GM12878 (cell line): ENCODE results near the gene ZNF776. TPM values are rescaled to one million over a fixed set of nuclear protein-coding genes. Genes with fewer than 3 reads are reported as not detected.

ENCODE experiments used
- ATAC-seq: fragments of 200-7000 bp; cut with Tn5 transposase; 3 replicates; pipeline ENCODE4 v1.9.1; 2020; ENCODE audit warnings: mild to moderate bottlenecking, moderate library complexity
- BruUV-seq: library from RNA; stranded (reverse); fragments of 400-500 nt; replicated peaks from 2 replicates; lab custom pipeline; 2021; lab: Mats Ljungman, UMichigan
- CTCF ChIA-PET: fragments of 300-600 bp; sonication (Branson Sonifier 250); formaldehyde crosslinking; extraction: SDS; loops from one replicate; lab custom pipeline; 2021; ENCODE audit warnings: inconsistent platforms; lab: Yijun Ruan, JAX
- POLR2A ChIA-PET: fragments of 350-600 bp; formaldehyde crosslinking; extraction: SDS; loops from one replicate; lab custom pipeline; 2021; ENCODE audit warnings: inconsistent platforms; lab: Charles Lee
- RAD21 ChIA-PET: fragments of 300-600 bp; sonication (Branson Sonifier 250); formaldehyde crosslinking; loops from one replicate; lab custom pipeline; 2023; ENCODE audit warnings: antibody characterized with exemption; ENCODE audit not compliant: unreplicated experiment; lab: Charles Lee
- SMC1A ChIA-PET: fragments of 300-600 bp; sonication (Branson Sonifier 250); formaldehyde crosslinking; loops from one replicate; lab custom pipeline; 2023; ENCODE audit not compliant: unreplicated experiment, uncharacterized antibody; lab: Charles Lee
- DNase-seq: peaks from one replicate; pipeline ENCODE4 v3.0.0-alpha.2; 2011; ENCODE audit warnings: low read depth, low spot score
- FAIRE-seq: peaks from 3 replicates; lab custom pipeline; 2011; peaks lifted over from hg19 to GRCh38; lab: Jason Lieb, UNC
- H2AFZ ChIP-seq: 2 replicates; pipeline ENCODE4 v1.6.0; 2011; ENCODE audit warnings: low read depth, low read length, control low read depth; ENCODE audit not compliant: control insufficient read depth
- H3K27ac ChIP-seq: 2 replicates; pipeline ENCODE4 v1.5.1; 2011; ENCODE audit warnings: control low read depth; ENCODE audit not compliant: control insufficient read depth, insufficient read depth
- H3K27me3 ChIP-seq, 2 experiments: replicated peaks in 1 of 2; 2 replicates each; pipeline versions ENCODE4 v1.6.0 to v1.6.1; 2011; ENCODE audit warnings: low read length in 1 of 2; ENCODE audit not compliant: control insufficient read depth in 2 of 2, insufficient read depth in 2 of 2
- H3K36me3 ChIP-seq, 2 experiments: 2 replicates each; pipeline ENCODE4 v1.5.1; 2011; ENCODE audit warnings: low read length in 1 of 2; ENCODE audit not compliant: control insufficient read depth in 2 of 2, insufficient read depth in 2 of 2
- H3K4me1 ChIP-seq: 2 replicates; pipeline ENCODE4 v1.6.1; 2011; ENCODE audit warnings: mild to moderate bottlenecking, low read length, moderate library complexity, mixed read lengths; ENCODE audit not compliant: control insufficient read depth, insufficient read depth
- H3K4me2 ChIP-seq: 2 replicates; pipeline ENCODE4 v1.6.0; 2011; ENCODE audit warnings: control low read depth; ENCODE audit not compliant: control insufficient read depth, insufficient read depth
- H3K4me3 ChIP-seq: fragments of 200-600 bp; sonication (generic); 2 replicates; pipeline ENCODE4 v1.5.1; 2016
- H3K79me2 ChIP-seq: 2 replicates; pipeline ENCODE4 v1.6.0; 2011; ENCODE audit warnings: low read length; ENCODE audit not compliant: control insufficient read depth, insufficient read depth
- H3K9ac ChIP-seq: 2 replicates; pipeline ENCODE4 v1.8.0; 2011; ENCODE audit warnings: low read length, control low read depth, mixed read lengths; ENCODE audit not compliant: control insufficient read depth, insufficient read depth
- H3K9me3 ChIP-seq: replicated peaks from 3 replicates; pipeline ENCODE4 v1.5.1; 2011; ENCODE audit warnings: mild to moderate bottlenecking, low read length; ENCODE audit not compliant: control insufficient read depth, insufficient read depth
- H4K20me1 ChIP-seq: 2 replicates; pipeline ENCODE4 v1.6.0; 2011; ENCODE audit not compliant: control insufficient read depth, insufficient read depth
- BRCA1 ChIP-seq: IDR thresholded peaks from 2 replicates; pipeline ENCODE4 v1.6.1; 2011; ENCODE audit warnings: low read depth, low read length, improper control_type of control experiment
- HDGF ChIP-seq: fragments of 450-650 bp; IDR thresholded peaks from 2 replicates; pipeline ENCODE4 v1.6.1; 2016; ENCODE audit warnings: antibody characterized with exemption
- MTA2 ChIP-seq: fragments of 450-650 bp; IDR thresholded peaks from 2 replicates; pipeline ENCODE4 v1.6.1; 2016; ENCODE audit warnings: low read depth, mild to moderate bottlenecking, moderate library complexity
- NFIC ChIP-seq: IDR thresholded peaks from 2 replicates; pipeline ENCODE4 v1.6.1; 2012; ENCODE audit warnings: low read depth, mild to moderate bottlenecking, inconsistent platforms, low read length, moderate library complexity
- NFYA ChIP-seq: IDR thresholded peaks from 2 replicates; pipeline ENCODE4 v1.6.1; 2011; ENCODE audit warnings: low read depth, mild to moderate bottlenecking, low read length, improper control_type of control experiment, borderline replicate concordance
- SMARCA5 ChIP-seq: fragments of 450-650 bp; IDR thresholded peaks from 2 replicates; pipeline ENCODE4 v1.6.1; 2017; ENCODE audit warnings: mild to moderate bottlenecking
- SREBF2 ChIP-seq: IDR thresholded peaks from 2 replicates; pipeline ENCODE4 v1.6.1; 2012; ENCODE audit warnings: mild to moderate bottlenecking, low read length
- STAT3 ChIP-seq: IDR thresholded peaks from 2 replicates; pipeline ENCODE4 v1.6.1; 2011; ENCODE audit warnings: low read depth, low read length, improper control_type of control experiment
- WGBS: methylation state at CpG from one replicate; pipeline ENCODE4 v1.1.6; 2016; ENCODE audit warnings: low lambda C conversion rate; ENCODE audit not compliant: insufficient replicate concordance, insufficient coverage; ENCODE audit errors: missing lambda C conversion rate; 5-methylcytosine and 5-hydroxymethylcytosine counted together
- in situ Hi-C: fragments of 300-500 bp; cut with MboI; formaldehyde crosslinking; loops from 9 replicates; pipeline ENCODE4 v1.14.3; 2018; ENCODE audit warnings: mixed read lengths
- intact Hi-C: fragments of 100-400 bp; cut with micrococcal nuclease; formaldehyde crosslinking; loops from one replicate; pipeline ENCODE4 v1.14.2; 2022; ENCODE audit not compliant: unreplicated experiment
- polyA plus RNA-seq, 11 experiments: library from polyadenylated mRNA; depleted of rRNA in 4 of 11; unstranded in 6 of 11; stranded (reverse) in 5 of 11; fragments of >200 nt; fragmentation: Nextera tagmentation in 4 of 11; fragmentation: Illumina TruSeq in 1 of 11; extraction: Ambion mirVana in 4 of 11; extraction: Trizol in 1 of 11; gene quantifications; 1 replicate in 1 of 11; 2 replicates in 10 of 11; pipeline versions ENCODE4 v1.2.1 to v1.2.3, GENCODE V29; 2011 to 2016; ENCODE audit warnings: inconsistent platforms in 2 of 11, missing spikeins in 2 of 11, low read depth in 1 of 11
- total RNA-seq, 4 experiments: library from RNA; depleted of rRNA in 3 of 4; stranded (reverse); fragments of >200 nt in 3 of 4; fragmentation: Illumina TruSeq in 1 of 4; extraction: Trizol in 1 of 4; gene quantifications; 2 replicates each; pipeline versions ENCODE4 v1.2.1 to v1.2.3, GENCODE V29; 2013 to 2021

ZNF776 gene
- total and polyA plus RNA-seq, 10 of the 15 experiments (the other 5 are each of a cell fraction or from before 2014, with no cell fraction given) = 1.9 to 16.3 (median 11.7) TPM

- no peak for TF ChIP-seq HDGF
- TF ChIP-seq, all 136 proteins: peak for 0
These were observed 1.4 kb downstream of the ZNF776 start (continued) for GRCh38 chr19:57748029-57748428.

GRCh38 chr19:57754091-57754673, 7.6 kb downstream of the ZNF776 start:
- in situ Hi-C loops (no loop called here), intact Hi-C loops (no loop called here)
- 94% methylated on average over 10 of the region's 10 CpGs for WGBS
- peaks cover 4% of the 10 kb centered on the region for H3K79me2 ChIP-seq
- no peak overlapping the region for H3K4me2 ChIP-seq
- ATAC-seq = no peak
- no peaks in the 10 kb centered on the region for H3K27me3 ChIP-seq
- DNase-seq = no peak
- TF ChIP-seq SMARCA5 (no peak), NFYA (no peak), SREBF2 (no peak), NFIC (no peak)
- H3K36me3 ChIP-seq = peaks cover 13 to 52% of the 10 kb centered on the region in 2 experiments
- ChIA-PET CTCF (no interaction called here), RAD21 (no interaction called here), POLR2A (no interaction called here), SMC1A (interaction anchor here (1.0 kb wide), 1 partner anchor 66 kb away, joined by 4 read pairs; no protein-coding TSS in a partner anchor)
- H3K27ac ChIP-seq = no peak overlapping the region
- no peaks in the 10 kb centered on the region for H3K4me1 ChIP-seq
- no peak overlapping the region for H3K4me3 ChIP-seq
- no peaks in the 10 kb centered on the region for H4K20me1 ChIP-seq
- no peak overlapping the region for H3K9ac ChIP-seq
- TSS peak; percentile 12 for BruUV-seq
- H3K9me3 ChIP-seq = peaks cover 55% of the 10 kb centered on the region
- FAIRE-seq = no peak
- no peak overlapping the region for H2AFZ ChIP-seq

- SMC1A ChIA-PET = no interaction called here
- peaks cover 48% of the 10 kb centered on the region for H3K9me3 ChIP-seq
- ATAC-seq = no peak
- intact Hi-C loops (no loop called here), in situ Hi-C loops (no loop called here)
- no peak overlapping the region for H3K9ac ChIP-seq
- TF ChIP-seq MTA2 = no peak
- no peak for TF ChIP-seq STAT3
- no peak for TF ChIP-seq BRCA1
- WGBS = 87% methylated on average over 4 of the region's 4 CpGs
- no peaks in the 10 kb centered on the region for H3K79me2 ChIP-seq
- no TSS peak for BruUV-seq
- H3K4me3 ChIP-seq = no peak overlapping the region
- no peaks in the 10 kb centered on the region for H3K27me3 ChIP-seq
- FAIRE-seq = no peak
- POLR2A ChIA-PET = interaction anchor here (0.6 kb wide), 1 partner anchor 9 kb away, joined by 3 read pairs; no protein-coding TSS in a partner anchor
- H3K36me3 ChIP-seq = peaks cover 13 to 47% of the 10 kb centered on the region in 2 experiments
- H3K4me2 ChIP-seq = no peak overlapping the region
- no peak overlapping the region for H3K27ac ChIP-seq
- DNase-seq = no peak
- RAD21 ChIA-PET = no interaction called here
- no peaks in the 10 kb centered on the region for H3K4me1 ChIP-seq
- CTCF ChIA-PET = no interaction called here
- no peak overlapping the region for H2AFZ ChIP-seq
- no peaks in the 10 kb centered on the region for H4K20me1 ChIP-seq
These were observed 8.4 kb downstream of the ZNF776 start for GRCh38 chr19:57755031-57755430.
